Neural cell (in vitro differentiated cells): Measurements from ENCODE around the gene ZBTB5.

Experiments used
- EP300 ChIP-seq: fragments of 450-650 bp; conservative IDR thresholded peaks from 2 replicates; pipeline ENCODE4 v1.6.1; 2014; ENCODE audit warnings: antibody characterized with exemption, mild to moderate bottlenecking, moderate library complexity; ENCODE audit not compliant: poor library complexity, severe bottlenecking
- EZH2 ChIP-seq: fragments of 200-600, 300-800 bp; shearing (Covaris generic), sonication (generic); IDR thresholded peaks from 2 replicates; pipeline ENCODE4 v1.6.1; 2014; ENCODE audit warnings: antibody characterized with exemption, low read length, borderline replicate concordance, mild to moderate bottlenecking; ENCODE audit not compliant: insufficient read depth, poor library complexity, severe bottlenecking
- MXI1 ChIP-seq: fragments of 450-650 bp; conservative IDR thresholded peaks from 2 replicates; pipeline ENCODE4 v1.6.1; 2014; ENCODE audit warnings: antibody characterized with exemption, mild to moderate bottlenecking; ENCODE audit not compliant: poor library complexity, severe bottlenecking
- POLR2AphosphoS5 ChIP-seq: IDR thresholded peaks from 2 replicates; pipeline ENCODE4 v1.6.1; 2012
- SMC3 ChIP-seq: fragments of 450-650 bp; conservative IDR thresholded peaks from 2 replicates; pipeline ENCODE4 v1.6.1; 2014; ENCODE audit warnings: antibody characterized with exemption, mild to moderate bottlenecking, moderate library complexity; ENCODE audit not compliant: poor library complexity
- TAF1 ChIP-seq: IDR thresholded peaks from 2 replicates; pipeline ENCODE4 v1.6.1; 2012; ENCODE audit warnings: low read depth
- TF ChIP-seq, protein P1 (sequence below): fragments of 450-650 bp; IDR thresholded peaks from 2 replicates; pipeline ENCODE4 v1.5.1; 2014; ENCODE audit warnings: antibody characterized with exemption, mild to moderate bottlenecking, moderate library complexity; ENCODE audit not compliant: poor library complexity, severe bottlenecking
- TF ChIP-seq, protein P2 (sequence below): IDR thresholded peaks from 2 replicates; pipeline ENCODE4 v1.6.1; 2012; ENCODE audit warnings: borderline replicate concordance

DNA sequence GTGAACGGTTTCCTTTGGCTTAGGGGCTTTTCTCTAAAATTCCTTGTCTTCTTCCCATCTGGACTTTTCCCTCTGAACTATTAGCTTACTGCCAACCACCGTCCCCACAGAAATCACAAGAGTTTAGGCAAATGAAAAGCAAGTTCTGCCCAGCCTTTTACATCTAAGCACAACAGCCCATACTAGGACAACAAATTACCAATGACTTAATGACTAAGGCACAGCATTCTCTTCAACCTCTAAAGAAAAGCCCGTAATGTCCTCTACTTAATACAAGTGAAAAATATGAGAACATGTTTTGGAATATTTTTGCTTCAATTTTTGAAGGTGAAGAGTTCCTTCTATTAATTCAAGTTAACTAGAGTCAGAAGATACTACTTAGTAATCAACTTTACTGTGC lies 1.2 kb downstream of the ZBTB5 start:
- TF ChIP-seq POLR2AphosphoS5 (no peak), TAF1 (no peak), SMC3 (no peak), EZH2 (no peak), EP300 (no peak), MXI1 (no peak)
- TF ChIP-seq, protein P1, sequence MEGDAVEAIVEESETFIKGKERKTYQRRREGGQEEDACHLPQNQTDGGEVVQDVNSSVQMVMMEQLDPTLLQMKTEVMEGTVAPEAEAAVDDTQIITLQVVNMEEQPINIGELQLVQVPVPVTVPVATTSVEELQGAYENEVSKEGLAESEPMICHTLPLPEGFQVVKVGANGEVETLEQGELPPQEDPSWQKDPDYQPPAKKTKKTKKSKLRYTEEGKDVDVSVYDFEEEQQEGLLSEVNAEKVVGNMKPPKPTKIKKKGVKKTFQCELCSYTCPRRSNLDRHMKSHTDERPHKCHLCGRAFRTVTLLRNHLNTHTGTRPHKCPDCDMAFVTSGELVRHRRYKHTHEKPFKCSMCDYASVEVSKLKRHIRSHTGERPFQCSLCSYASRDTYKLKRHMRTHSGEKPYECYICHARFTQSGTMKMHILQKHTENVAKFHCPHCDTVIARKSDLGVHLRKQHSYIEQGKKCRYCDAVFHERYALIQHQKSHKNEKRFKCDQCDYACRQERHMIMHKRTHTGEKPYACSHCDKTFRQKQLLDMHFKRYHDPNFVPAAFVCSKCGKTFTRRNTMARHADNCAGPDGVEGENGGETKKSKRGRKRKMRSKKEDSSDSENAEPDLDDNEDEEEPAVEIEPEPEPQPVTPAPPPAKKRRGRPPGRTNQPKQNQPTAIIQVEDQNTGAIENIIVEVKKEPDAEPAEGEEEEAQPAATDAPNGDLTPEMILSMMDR, result no peak
- TF ChIP-seq, protein P2, sequence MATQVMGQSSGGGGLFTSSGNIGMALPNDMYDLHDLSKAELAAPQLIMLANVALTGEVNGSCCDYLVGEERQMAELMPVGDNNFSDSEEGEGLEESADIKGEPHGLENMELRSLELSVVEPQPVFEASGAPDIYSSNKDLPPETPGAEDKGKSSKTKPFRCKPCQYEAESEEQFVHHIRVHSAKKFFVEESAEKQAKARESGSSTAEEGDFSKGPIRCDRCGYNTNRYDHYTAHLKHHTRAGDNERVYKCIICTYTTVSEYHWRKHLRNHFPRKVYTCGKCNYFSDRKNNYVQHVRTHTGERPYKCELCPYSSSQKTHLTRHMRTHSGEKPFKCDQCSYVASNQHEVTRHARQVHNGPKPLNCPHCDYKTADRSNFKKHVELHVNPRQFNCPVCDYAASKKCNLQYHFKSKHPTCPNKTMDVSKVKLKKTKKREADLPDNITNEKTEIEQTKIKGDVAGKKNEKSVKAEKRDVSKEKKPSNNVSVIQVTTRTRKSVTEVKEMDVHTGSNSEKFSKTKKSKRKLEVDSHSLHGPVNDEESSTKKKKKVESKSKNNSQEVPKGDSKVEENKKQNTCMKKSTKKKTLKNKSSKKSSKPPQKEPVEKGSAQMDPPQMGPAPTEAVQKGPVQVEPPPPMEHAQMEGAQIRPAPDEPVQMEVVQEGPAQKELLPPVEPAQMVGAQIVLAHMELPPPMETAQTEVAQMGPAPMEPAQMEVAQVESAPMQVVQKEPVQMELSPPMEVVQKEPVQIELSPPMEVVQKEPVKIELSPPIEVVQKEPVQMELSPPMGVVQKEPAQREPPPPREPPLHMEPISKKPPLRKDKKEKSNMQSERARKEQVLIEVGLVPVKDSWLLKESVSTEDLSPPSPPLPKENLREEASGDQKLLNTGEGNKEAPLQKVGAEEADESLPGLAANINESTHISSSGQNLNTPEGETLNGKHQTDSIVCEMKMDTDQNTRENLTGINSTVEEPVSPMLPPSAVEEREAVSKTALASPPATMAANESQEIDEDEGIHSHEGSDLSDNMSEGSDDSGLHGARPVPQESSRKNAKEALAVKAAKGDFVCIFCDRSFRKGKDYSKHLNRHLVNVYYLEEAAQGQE, result no peak
